T47D (cell line): ENCODE results near the gene GRIN2C.

Experiments
- DNase-seq, 2 experiments: peaks; one replicate each; pipeline versions ENCODE4 v3.0.0 to v3.0.0-alpha.2; 2011 to 2012; ENCODE audit warnings: low read depth in 1 of 2, low spot score in 1 of 2
- JUND ChIP-seq: IDR thresholded peaks from 2 replicates; pipeline ENCODE4 v1.6.1; 2012; ENCODE audit warnings: low read depth
- in situ Hi-C: cut with HindIII; loops from 2 replicates; pipeline ENCODE4 v1.10.0; 2016; ENCODE audit warnings: low sequenced_read_pairs, low pct_unique_long_range_greater_than_20kb

Gene GRIN2C

DNA sequence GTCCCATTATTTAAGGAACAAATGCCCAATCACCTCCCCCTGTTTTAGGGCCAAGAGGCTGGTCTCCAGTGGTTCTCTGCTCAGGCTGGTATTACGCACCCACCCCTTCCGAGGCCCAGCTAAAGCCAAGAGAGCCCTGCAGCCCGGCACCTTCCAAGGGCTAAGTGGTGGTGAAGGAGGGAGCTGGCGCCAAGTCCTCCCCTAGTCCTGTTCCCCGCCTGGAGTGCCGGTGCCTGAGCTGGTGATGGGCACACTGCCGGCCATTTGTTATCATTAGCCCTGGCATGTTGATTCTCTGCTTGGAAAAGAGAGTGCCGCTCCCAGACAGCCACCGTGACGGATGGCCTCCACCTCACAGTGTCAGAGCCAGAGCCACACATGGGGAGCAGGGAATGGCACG lies 31.9 kb downstream of the GRIN2C start:
- no peak for DNase-seq
- no peak for TF ChIP-seq JUND
- in situ Hi-C loops: no loop called here

DNA sequence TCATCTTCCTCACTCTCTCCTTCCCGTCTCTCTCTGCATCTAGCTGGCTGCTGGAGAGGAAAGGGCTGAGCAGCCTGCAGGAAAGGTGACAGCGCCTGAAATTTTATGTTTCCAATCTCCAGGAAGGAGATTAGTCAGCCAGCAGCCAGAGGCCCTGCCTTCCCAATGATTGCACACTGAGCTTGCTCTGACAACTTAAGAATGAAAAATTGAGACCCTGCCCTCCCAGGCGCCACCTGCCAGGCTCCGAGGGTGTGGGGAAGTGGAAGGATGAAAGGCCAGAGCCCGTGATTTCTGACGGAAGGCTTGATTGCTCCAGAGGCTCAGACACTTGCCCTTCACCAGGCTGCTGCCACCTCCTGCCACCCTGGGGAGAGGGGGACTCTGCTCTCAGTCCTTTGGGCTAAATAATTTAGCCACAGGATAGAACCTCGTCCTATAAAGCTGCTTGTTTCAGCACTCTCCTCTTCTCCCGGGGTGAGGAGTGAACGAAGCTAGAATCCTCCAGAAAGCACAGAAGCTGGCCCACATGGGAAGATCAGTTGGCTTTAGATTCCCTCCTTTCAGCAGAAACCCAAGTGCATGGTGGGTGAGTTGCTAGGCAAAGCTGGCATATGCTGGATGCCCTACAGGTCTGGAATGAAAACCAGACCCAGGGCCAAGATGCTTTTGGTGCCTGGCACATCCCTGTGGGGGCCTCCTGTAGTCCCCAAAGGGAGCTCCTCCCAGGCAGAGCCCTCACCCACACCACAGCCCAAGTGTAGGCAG lies 33.5 kb downstream of the GRIN2C start:
- no peak for DNase-seq
- TF ChIP-seq JUND: no peak
- in situ Hi-C loops: no loop called here

DNA sequence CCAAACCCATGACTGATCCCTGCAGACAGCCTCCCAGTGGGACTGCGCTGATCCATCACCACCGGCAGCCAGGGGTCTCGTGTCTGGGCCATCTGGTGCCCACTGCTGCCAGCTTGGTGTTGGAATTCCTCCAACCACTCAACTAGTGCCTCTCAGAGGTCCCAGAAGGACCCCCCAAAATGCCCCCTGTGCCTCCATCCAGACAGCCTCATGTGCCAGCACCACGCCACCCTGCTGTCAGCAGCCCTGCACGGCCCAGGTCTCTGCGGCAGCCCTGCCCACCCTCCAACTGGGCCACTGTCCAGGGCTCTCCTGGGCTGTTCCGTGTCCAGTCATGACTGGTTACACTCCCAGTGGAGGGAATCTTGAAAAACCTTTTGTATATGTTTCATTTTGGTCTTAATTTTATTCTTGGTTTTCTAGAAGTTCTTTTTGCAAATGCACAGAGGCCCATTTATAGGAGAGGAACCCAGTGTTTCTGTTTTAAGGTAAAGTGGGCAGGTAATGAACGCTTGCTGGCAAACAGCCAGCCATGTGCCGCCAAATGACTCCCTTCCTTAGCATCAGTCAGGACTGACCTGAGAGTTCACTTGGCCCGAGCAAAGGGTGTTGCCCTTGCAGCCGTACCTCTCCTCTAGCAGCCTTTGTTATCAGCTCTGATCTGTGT lies 34.6 kb downstream of the GRIN2C start:
- in situ Hi-C loops: no loop called here
- DNase-seq: no peak
- no peak for TF ChIP-seq JUND

DNA sequence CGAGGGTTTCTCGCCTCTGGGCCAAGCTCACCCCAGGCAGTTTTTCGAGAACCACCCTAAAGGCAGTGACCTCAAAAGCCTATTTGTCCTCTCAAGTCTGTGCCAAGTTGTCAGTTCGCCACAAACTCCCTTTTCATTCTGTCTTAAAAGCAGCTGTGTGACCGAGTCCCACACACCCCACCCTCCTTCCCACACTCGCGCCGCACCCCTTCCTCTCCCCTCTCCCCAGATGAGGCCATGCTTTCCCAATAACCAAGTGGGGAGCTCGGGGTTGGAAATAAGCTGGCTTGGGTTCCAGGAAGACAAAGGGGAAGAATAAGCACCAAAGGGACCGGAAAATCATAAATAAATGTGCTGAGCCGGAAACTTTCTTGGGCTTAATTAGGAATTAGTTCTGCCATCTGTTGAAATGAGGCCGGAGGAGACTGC lies 36.7 kb downstream of the GRIN2C start:
- in situ Hi-C loops: no loop called here
- no peak for TF ChIP-seq JUND
- DNase-seq: no peak

DNA sequence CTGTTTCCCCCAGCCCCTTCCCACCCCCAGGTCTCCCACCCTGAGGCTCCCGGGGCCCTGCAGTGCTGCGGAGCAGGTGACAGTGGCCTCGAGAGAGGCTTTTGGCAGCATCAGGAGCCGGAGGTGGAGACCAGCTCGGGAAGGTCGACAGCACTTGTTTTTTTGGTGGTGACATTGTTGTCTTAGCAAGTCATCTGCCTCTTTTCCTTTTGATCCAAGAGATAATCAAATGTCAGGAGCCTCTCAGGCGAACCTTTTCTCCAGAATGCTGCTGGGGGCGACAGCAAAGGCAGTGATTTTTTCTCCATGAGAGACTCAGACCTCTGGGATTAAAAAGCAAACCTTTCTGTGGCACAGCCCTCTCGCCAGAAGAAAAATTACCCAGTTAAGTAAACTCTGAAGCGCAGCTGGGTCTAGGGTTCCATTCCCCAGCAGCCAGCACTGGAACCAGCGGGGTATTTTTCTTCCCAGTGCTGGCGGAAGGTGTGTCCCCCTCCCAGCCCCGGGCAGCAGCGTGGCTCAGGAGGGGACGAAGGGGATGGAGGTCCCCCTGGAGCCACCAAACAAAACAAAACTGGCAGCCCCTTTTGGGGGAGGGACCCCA lies 37.2 kb downstream of the GRIN2C start:
- in situ Hi-C loops: no loop called here
- no peak for DNase-seq
- TF ChIP-seq JUND: no peak

DNA sequence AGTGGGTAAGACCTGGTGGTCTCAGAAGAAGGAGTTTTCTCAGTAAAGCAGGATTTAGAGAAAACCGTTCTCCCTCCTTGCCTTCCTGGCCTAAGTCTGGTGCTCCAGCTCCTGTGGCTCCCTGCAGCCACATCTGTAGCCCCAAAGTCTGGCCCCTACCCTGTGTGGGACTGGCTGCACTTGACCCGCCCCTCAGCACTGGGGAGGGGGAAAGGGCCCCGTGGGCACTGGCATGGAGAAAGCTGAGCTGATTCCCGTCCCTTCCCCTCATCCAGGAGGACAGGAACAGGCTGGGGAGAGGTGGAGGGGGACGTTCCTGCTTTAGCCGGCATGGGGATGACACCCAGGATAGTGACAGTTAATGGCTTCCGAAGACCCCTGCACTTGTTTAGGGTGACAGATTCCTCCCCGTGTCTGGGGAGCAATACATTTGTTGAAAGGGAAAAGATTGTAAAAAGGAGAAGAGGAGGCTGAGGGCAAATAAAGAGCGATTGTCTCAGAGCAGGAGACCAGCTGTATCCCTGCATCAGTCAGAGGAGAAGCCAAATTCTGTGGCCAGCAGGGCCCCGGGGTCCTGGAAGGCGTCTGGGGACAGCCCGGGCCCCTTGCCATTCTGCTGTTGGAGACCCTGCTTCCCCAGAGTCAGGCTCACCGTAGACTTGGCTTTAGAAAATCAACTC lies 37.9 kb downstream of the GRIN2C start:
- no peak for TF ChIP-seq JUND

DNA sequence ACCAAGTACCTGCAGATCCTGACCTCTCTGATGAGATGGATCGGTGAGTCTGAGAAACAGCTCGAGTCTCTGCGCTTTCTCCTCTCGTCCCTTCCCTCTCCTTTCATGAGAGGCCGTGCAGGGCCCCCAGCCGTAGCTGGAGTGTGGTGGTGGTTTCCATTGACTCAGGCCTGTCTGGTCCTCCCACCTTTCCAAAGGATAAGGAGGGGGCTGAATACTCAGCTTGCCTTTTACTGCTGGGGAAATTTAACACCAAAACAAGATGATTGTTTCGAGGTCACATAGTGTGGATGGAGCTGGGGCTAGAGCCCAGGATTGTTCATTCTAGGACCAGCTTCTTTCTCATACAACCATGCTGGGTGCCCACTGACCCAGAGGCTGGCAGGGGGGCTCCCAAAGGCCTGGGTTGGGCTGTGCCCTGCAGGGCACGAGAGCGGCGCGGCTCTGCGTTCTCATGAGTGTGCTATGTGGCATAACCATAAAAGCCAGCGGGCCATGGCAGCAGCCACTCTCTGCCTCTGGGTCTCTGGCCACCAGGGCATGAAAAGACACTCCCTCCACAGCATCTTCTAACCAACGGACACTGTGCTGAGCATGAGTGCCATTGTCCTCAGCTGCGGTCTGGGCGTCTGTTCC lies 39.8 kb downstream of the GRIN2C start:
- DNase-seq: no peak
- TF ChIP-seq JUND: no peak
- in situ Hi-C loops: no loop called here

More for the DNA sequence above, 37.9 kb downstream of the GRIN2C start:
- no peak for DNase-seq
- in situ Hi-C loops: no loop called here

DNA sequence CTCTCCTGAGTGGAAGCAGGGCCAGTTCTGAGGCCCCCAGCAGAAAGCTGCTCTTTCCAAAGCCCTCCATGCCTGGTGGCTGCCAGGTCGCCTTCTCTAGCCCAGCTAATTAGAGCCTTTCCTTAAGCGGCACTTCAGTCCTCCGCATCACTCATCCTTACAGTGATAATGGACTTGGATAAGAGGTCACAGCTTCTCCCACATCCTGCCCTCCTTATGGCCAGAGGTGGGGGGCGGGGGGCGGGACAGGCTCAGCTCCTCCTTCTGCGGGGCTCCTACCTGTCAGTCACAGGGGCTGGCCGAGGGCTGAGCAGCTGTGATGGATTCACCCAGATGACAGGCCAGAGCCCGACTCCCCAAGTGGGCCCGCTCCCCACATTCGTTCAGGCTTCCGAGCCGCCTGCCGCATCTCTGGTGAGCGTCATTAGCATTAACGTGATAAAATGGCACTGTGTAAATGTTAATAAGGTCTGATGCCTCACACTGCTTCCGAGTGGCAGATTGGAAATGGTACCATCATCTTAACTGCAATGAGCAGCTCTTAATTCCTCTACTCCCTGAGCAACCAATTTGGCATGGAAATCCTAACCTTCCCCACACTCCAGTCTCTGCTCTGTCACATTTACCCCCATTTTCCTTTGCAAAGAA lies 41.3 kb downstream of the GRIN2C start:
- DNase-seq: no peak
- TF ChIP-seq JUND: no peak
- in situ Hi-C loops: no loop called here

DNA sequence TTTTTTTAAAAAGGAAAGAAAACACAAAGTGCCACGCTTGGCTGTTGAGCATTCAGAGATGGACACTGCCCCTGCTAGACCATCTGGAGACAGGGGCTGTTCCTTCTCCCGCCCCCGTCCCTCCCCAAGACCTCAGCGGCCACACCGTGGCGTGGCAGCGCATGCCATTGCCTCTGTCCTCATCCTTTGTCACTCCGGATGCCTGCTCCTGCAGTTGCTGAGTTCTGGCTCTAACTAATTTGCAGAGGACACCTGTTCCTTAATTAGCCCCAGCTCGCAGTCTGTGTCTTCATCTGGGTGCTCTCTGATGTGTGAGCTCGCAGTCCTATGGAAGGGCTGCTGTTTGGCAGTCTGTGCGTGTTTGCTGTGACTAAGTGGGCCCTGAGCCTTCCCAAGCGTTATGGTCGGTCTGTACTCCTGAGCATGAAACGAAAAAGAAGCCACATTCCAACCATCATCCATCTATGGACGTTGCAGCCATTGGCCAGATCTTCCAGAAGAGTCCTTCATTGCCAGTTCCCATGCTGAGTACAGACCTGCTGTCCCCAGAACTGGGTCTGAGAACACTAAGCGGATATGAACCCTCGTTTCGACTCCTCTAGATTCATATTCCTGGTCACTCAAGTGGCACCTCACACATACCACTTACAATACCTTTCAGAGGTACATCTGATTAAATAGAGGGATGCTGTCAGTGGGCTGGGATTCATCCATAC lies 42.6 kb downstream of the GRIN2C start:
- in situ Hi-C loops: no loop called here
- DNase-seq: no peak
- TF ChIP-seq JUND: no peak

DNA sequence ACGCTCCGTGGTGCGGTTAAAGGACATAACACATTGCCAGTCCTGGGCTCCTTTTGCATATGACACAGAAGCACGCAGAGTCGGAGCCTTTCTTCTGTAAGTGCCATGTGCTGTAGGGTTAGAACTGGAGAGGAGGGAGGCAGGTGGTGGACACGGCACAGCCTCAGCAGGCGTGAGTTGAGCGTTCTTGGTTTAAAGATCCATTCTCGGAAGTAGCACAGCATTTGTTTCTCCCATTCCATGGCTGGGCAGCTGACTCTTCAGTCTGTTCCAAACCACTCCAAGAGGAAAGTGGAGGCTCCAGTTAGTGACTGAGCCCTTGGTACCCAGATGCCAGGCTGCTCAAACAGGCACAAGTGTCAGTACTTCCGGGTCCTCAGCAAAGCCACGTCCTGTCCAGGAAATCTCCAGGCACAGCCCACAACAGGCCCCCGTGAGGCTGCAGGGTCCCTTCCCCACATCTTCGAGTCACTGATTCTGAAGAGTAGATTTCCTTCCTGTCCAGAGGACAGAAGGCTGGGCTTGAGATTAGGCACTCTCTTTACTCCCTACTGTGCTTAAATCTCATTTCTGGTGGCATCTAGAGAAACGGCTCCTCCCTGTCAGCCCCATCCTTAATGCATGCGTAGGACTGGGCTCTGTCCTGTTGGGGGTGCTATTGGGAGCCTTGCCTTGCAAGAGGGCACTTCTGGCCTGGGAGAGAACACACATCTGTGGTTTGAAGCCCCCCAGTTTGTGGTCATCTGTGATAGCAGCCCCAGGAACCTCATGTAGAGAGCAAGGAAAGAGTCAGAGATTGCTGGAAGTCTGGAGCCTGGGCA lies 43.9 kb downstream of the GRIN2C start:
- in situ Hi-C loops: no loop called here

DNA sequence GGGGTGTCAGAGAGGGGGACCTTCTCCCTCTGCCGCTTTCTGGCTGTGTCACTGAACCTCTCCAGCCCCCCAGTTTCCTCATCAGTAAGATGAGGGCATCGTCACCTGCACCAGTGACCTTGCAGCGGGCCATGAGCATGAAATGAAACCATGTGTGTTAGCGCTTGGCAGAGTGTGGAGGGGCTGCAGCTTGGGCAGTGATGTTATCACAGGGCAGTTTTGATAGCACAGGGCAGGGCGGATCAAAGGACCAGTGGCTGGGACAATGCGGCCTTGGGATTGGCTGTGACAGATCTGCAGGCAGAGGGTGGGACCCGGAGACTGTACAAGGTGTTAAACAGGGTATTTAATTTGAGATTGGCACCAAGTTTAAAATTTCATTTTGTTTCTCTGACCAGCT lies 44.6 kb downstream of the GRIN2C start:
- DNase-seq: no peak
- TF ChIP-seq JUND: no peak
- in situ Hi-C loops: no loop called here

More for the DNA sequence above, 43.9 kb downstream of the GRIN2C start:
- no peak for DNase-seq
- TF ChIP-seq JUND: no peak
